HepG2 (cell line): ENCODE results near the gene KRT79. TPM values are rescaled to one million over a fixed set of nuclear protein-coding genes. Genes with fewer than 3 reads are reported as not detected.

ENCODE experiments used
- ATAC-seq: fragments of 200-7000 bp; cut with Tn5 transposase; 3 replicates; pipeline ENCODE4 v1.9.1; 2020; ENCODE audit warnings: mild to moderate bottlenecking, moderate library complexity
- BruUV-seq: library from RNA; stranded (reverse); fragments of 400-500 nt; replicated peaks from 2 replicates; lab custom pipeline; 2021; lab: Mats Ljungman, UMichigan
- CTCF ChIA-PET: fragments of 300-600 bp; formaldehyde crosslinking; extraction: SDS; loops from one replicate; lab custom pipeline; 2021; ENCODE audit warnings: low total read pairs, inconsistent platforms, low intra/inter-chr PET ratio; lab: Yijun Ruan, JAX
- POLR2A ChIA-PET: fragments of 350-600 bp; sonication (Branson Sonifier 250); formaldehyde crosslinking; loops from one replicate; lab custom pipeline; 2020; ENCODE audit warnings: antibody characterized with exemption, inconsistent platforms; lab: Yijun Ruan, JAX
- DNase-seq: peaks from one replicate; pipeline ENCODE4 v3.0.0-alpha.2; 2015; ENCODE audit warnings: low spot score
- FAIRE-seq: peaks from 3 replicates; lab custom pipeline; 2011; peaks lifted over from hg19 to GRCh38; lab: Jason Lieb, UNC
- H2AFZ ChIP-seq: one replicate; pipeline ENCODE4 v1.6.1; 2011; ENCODE audit warnings: low read length, inconsistent platforms
- H3K27ac ChIP-seq: fragments of 300-600 bp; 3 replicates; pipeline ENCODE4 v1.8.0; 2011; ENCODE audit warnings: mixed run types, mild to moderate bottlenecking, mixed read lengths, low read length, inconsistent platforms; ENCODE audit not compliant: insufficient read depth; ENCODE audit errors: extremely low read length
- H3K27me3 ChIP-seq, 2 experiments: fragments of 200-600 bp in 1 of 2; 2 replicates in 1 of 2; 3 replicates in 1 of 2; pipeline versions ENCODE4 v1.6.0 to v1.8.0; 2011; ENCODE audit warnings: low read length in 2 of 2, mild to moderate bottlenecking in 2 of 2, moderate library complexity in 2 of 2, inconsistent platforms in 1 of 2; ENCODE audit not compliant: insufficient read depth in 2 of 2, control insufficient read depth in 1 of 2
- H3K36me3 ChIP-seq, 2 experiments: fragments of 200-600 bp in 1 of 2; replicated peaks in 1 of 2; 2 replicates in 1 of 2; 3 replicates in 1 of 2; pipeline versions ENCODE4 v1.5.1 to v1.8.0; 2011; ENCODE audit warnings: low read length in 2 of 2, inconsistent platforms in 1 of 2; ENCODE audit not compliant: insufficient read depth in 2 of 2, control insufficient read depth in 1 of 2
- H3K4me1 ChIP-seq: 2 replicates; pipeline ENCODE4 v1.5.1; 2012; ENCODE audit warnings: low read length, inconsistent platforms; ENCODE audit not compliant: insufficient read depth
- H3K4me2 ChIP-seq: 2 replicates; pipeline ENCODE4 v1.6.0; 2011; ENCODE audit warnings: low read depth, low read length, inconsistent platforms
- H3K4me3 ChIP-seq, 3 experiments: fragments of 200-600 bp in 1 of 3; sonication (generic), shearing (Covaris generic) in 1 of 3; replicated peaks in 1 of 3; 2 replicates each; pipeline ENCODE4 v1.5.1; 2011 to 2016; ENCODE audit warnings: low read length in 3 of 3, inconsistent platforms in 2 of 3, low read depth in 2 of 3, mild to moderate bottlenecking in 2 of 3, control low read depth in 1 of 3, mixed read lengths in 1 of 3; ENCODE audit not compliant: insufficient read depth in 1 of 3
- H3K79me2 ChIP-seq: one replicate; pipeline ENCODE4 v1.6.1; 2011; ENCODE audit warnings: low read length, inconsistent platforms; ENCODE audit not compliant: insufficient read depth
- H3K9ac ChIP-seq: 2 replicates; pipeline ENCODE4 v1.6.0; 2011; ENCODE audit warnings: mild to moderate bottlenecking, low read depth, low read length, inconsistent platforms; ENCODE audit not compliant: insufficient read depth
- H3K9me3 ChIP-seq: 2 replicates; pipeline ENCODE4 v1.5.1; 2012; ENCODE audit warnings: mild to moderate bottlenecking, low read length
- H4K20me1 ChIP-seq: 2 replicates; pipeline ENCODE4 v1.6.0; 2011; ENCODE audit warnings: inconsistent platforms, mild to moderate bottlenecking, low read length, moderate library complexity; ENCODE audit not compliant: insufficient read depth
- AFF4 ChIP-seq: sonication (generic); formaldehyde crosslinking; IDR thresholded peaks from 2 replicates; pipeline ENCODE4 v1.4.0; 2020; ENCODE audit warnings: missing genetic modification reagents
- AHDC1 ChIP-seq: sonication (generic); formaldehyde crosslinking; IDR thresholded peaks from 2 replicates; pipeline ENCODE4 v1.5.1; 2020; ENCODE audit warnings: mild to moderate bottlenecking, missing genetic modification reagents, borderline replicate concordance
- FOXP4 ChIP-seq: sonication (generic); formaldehyde crosslinking; IDR thresholded peaks from 2 replicates; pipeline ENCODE4 v1.4.0; 2020; ENCODE audit warnings: missing genetic modification reagents
- GATAD2A ChIP-seq: IDR thresholded peaks from 2 replicates; pipeline ENCODE4 v1.6.1; 2016
- HOXA7 ChIP-seq: sonication (generic); formaldehyde crosslinking; IDR thresholded peaks from 2 replicates; pipeline ENCODE4 v1.8.1; 2022; ENCODE audit warnings: mild to moderate bottlenecking, missing genetic modification reagents, moderate library complexity
- MTA3 ChIP-seq: sonication (generic); formaldehyde crosslinking; IDR thresholded peaks from 2 replicates; pipeline ENCODE4 v1.4.0; 2020; ENCODE audit warnings: missing genetic modification reagents
- PHB2 ChIP-seq: fragments of 450-650 bp; IDR thresholded peaks from 2 replicates; pipeline ENCODE4 v1.6.1; 2018; ENCODE audit not compliant: partially characterized antibody
- SNRNP70 ChIP-seq: fragments of 200-400 bp; formaldehyde crosslinking; IDR thresholded peaks from 2 replicates; pipeline ENCODE4 v1.6.1; 2017; ENCODE audit warnings: mild to moderate bottlenecking, low read depth, low read length, moderate library complexity
- ZBTB49 ChIP-seq: sonication (generic); formaldehyde crosslinking; IDR thresholded peaks from 2 replicates; pipeline ENCODE4 v1.4.0; 2020; ENCODE audit warnings: missing genetic modification reagents, borderline replicate concordance
- WGBS: methylation state at CpG from one replicate; pipeline ENCODE4 v1.1.6; 2017; ENCODE audit warnings: low lambda C conversion rate; 5-methylcytosine and 5-hydroxymethylcytosine counted together
- in situ Hi-C: cut with HindIII; loops from 2 replicates; pipeline ENCODE4 v1.10.0; 2017; ENCODE audit warnings: low pct_unique_long_range_greater_than_20kb; ENCODE audit not compliant: extremely low pct_ligation_motif_present
- intact Hi-C: fragments of 100-400 bp; cut with micrococcal nuclease; formaldehyde crosslinking; loops from one replicate; pipeline ENCODE4 v1.10.0; 2022; ENCODE audit not compliant: unreplicated experiment
- polyA plus RNA-seq, 8 experiments: library from polyadenylated mRNA; depleted of rRNA in 3 of 8; stranded (reverse) in 7 of 8; unstranded in 1 of 8; fragments of >200 nt; fragmentation: Illumina TruSeq in 4 of 8; extraction: Trizol in 4 of 8; gene quantifications; 2 replicates each; pipeline versions ENCODE4 v1.2.1 to v1.2.3, GENCODE V29; 2011 to 2016; ENCODE audit warnings: low read depth in 4 of 8, missing spikeins in 1 of 8, mixed read lengths in 1 of 8; ENCODE audit not compliant: insufficient read depth in 1 of 8
- total RNA-seq, 5 experiments: library from RNA; depleted of rRNA; stranded (reverse); fragments of >200 nt; fragmentation: Illumina TruSeq; extraction: Trizol; gene quantifications; 2 replicates each; pipeline ENCODE4 v1.2.3, GENCODE V29; 2016; ENCODE audit warnings: low read depth in 1 of 5

KRT79 gene
- total and polyA plus RNA-seq, 2 of the 13 experiments (the other 11 are each of a cell fraction or from before 2014, with no cell fraction given), result 0.09 TPM; not detected in 1

GRCh38 chr12:52837781-52838608 lies 3.9 kb upstream of the KRT79 start:
- Histone ChIP-seq H3K9ac (no peak overlapping the region), H3K4me1 (no peaks in the 10 kb centered on the region), H3K27me3 (peaks cover 6 to 70% of the 10 kb centered on the region in 2 experiments), H3K79me2 (no peaks in the 10 kb centered on the region), H3K27ac (no peak overlapping the region), H3K4me3 (no peak overlapping the region), H3K4me2 (no peak overlapping the region), H2AFZ (no peak overlapping the region), H4K20me1 (no peaks in the 10 kb centered on the region), H3K9me3 (no peaks in the 10 kb centered on the region), H3K36me3 (no peaks in the 10 kb centered on the region)
- FAIRE-seq, result no peak
- no TSS peak for BruUV-seq
- DNase-seq, result no peak
- in situ Hi-C loops (no loop called here), intact Hi-C loops (no loop called here)
- ChIA-PET POLR2A (no interaction called here), CTCF (no interaction called here)
- no peak for ATAC-seq
- WGBS, result 13% methylated on average over 5 of the region's 6 CpGs
- TF ChIP-seq AFF4 (no peak), SNRNP70 (no peak), HOXA7 (CRISPR knock-in tag) (no peak), ZBTB49 (CRISPR knock-in tag) (no peak), AHDC1 (CRISPR knock-in tag) (no peak), MTA3 (no peak), GATAD2A (CRISPR knock-in tag) (no peak), FOXP4 (no peak), PHB2 (no peak)
